ENCODE measurements around the gene CCDC134.

Gene CCDC134

DNA sequence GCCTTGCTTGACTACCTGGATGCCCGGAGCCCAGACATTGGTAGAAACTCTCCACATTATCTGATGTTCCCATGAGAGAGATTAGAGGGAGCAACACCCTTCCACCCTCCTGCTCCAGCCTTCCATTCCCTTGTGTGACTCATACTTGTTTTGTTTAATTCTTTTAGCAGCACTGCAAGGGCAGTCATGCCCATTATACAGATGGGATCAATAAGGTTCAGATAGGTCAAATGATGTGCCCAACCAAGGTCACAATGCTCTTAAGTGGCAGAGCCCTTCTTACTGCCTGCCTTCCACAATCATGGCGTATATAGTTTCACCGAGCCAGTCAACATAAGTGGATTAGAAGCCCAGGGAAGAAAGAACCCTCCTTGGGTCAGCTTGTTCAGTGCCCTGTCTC lies 6.6 kb upstream of the CCDC134 start:
- TF ChIP-seq, protein P1, sequence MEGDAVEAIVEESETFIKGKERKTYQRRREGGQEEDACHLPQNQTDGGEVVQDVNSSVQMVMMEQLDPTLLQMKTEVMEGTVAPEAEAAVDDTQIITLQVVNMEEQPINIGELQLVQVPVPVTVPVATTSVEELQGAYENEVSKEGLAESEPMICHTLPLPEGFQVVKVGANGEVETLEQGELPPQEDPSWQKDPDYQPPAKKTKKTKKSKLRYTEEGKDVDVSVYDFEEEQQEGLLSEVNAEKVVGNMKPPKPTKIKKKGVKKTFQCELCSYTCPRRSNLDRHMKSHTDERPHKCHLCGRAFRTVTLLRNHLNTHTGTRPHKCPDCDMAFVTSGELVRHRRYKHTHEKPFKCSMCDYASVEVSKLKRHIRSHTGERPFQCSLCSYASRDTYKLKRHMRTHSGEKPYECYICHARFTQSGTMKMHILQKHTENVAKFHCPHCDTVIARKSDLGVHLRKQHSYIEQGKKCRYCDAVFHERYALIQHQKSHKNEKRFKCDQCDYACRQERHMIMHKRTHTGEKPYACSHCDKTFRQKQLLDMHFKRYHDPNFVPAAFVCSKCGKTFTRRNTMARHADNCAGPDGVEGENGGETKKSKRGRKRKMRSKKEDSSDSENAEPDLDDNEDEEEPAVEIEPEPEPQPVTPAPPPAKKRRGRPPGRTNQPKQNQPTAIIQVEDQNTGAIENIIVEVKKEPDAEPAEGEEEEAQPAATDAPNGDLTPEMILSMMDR (IDR thresholded peaks at IDR 0.05): no peak

DNA sequence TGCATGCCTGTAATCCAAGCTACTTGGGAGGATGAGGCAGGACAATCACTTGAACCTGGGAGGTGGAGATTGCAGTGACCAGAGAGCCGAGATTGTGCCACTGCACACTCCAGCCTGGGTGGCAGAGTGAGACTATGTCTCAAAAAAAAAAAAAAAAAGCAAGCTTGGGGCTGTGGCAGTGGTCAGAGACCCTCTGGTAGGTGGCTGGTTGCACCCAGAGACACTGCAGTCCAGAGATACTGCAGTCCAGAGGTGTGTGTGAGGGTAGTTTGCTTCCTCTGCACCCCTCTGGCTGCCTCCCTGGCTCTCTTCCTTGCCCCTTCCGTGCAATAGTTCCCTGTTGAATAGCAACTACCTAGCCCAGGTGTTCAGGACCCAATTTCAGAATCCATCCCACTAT lies 1.7 kb upstream of the CCDC134 start:
- TF ChIP-seq, protein P1 (IDR thresholded peaks at IDR 0.05): no peak

DNA sequence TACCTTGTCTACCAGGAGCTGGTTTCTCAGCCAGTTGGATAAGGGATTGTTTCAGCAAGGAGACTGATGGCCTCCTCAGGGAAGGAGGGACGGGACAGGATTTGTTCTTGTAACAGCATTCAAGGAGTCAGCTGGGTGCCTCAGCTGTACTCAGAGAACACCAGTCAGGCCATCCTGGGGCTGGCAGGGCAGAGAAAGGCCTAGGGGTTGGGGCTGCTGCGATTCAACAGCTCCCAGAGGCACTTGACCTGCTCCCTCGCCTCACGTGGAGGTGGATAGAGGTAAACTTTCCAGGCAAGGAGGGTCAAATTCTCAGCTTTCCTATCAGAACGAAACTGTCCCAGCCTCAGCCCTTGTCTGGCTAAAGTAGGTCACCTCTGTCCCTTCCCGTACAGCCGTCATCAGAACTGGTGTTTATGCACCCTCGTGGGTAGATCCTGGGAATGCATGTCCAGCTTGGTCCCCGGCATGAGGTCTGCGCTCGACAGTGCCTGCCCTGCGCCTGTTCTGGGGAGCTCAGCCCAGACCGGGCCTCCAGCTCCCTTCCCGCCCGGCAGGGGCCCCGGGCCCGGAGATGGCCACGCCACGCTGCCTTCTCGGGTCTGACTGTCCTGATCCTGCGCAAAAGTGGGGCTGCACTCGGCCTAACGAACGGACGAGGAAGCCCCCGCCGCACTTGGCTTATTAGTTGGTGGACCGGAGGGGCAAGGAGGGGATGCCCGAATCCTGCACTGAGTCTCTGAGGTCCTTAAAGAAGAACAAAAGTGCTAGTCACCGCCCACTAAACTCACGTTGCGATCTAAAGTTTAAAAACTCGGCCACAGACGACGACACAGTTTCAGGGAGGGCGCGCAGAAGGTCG lies 762 bp upstream of the CCDC134 start:
- TF ChIP-seq, protein P1 (IDR thresholded peaks at IDR 0.05): no peak

DNA sequence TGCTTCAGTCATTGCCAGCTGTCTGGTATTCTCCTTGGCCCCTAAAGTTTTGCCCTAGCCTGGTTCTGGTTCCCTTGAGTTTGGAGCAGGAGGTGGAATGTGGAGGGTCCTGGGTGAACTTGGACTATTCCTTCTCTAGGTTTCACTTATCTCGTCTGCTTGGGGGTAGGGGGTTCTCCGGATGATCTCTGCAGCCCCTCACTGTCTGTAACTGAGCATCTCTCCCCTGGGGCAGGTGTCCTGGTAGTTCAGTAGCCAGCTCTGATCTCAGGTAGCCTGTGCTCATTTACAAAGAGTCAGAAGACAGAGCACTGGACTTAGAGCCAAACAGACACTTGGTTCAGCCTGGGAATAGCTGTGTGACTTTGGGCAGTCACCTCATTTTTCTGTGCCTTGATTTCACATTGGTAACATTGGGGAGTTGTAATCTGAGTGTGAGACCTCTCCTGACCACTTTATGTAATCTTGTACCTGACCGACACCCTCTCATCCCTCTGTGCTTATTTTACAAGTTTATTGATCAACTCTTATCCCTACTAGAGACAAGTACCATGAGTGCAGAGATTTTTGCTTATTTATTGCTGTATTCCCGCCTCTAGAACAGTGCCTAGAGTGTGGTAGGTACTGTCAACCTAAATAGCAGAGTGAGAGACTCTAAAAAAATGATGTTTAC lies 804 bp downstream of the CCDC134 start:
- TF ChIP-seq, protein P1 (IDR thresholded peaks at IDR 0.05): no peak

DNA sequence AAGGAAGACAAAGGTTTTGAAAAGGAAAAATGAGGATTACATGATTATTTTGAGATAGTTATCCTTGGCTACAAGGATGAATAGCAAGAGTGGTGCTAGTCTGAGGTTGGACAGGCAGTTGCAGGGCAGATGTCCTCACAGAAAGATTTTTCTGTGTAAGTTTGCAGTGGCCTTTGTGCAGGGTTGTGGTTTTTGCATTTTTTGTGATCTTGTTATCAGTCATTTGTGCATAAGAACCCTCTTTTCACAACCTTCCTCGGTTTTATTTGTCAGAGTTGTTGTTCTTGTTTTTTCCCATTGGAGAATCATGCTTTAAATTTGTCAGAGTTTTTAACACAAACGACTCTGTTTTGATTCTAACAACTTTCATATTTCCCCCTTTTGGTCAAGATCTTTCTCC lies 1.4 kb downstream of the CCDC134 start:
- TF ChIP-seq, protein P1 (IDR thresholded peaks at IDR 0.05): no peak

DNA sequence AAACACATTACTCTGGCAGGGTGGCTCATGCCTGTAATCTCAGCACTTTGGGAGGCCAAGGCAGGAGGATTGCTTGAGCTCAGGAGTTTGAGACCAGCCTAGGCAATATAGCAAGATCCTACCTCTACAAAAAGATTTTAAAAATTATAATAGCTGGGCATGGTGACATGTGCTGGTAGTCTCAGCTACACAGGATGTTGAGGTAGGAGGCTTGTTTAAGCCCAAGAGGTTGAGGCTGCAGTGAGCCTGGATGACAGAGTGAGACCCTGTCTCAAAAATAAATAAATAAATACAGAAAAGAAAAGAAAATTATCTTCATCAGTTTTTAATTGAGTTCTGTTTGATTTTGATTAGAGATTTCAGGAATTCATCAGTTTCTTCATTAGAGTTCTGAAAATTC lies 5.2 kb downstream of the CCDC134 start:
- TF ChIP-seq, protein P1 (IDR thresholded peaks at IDR 0.05): no peak

DNA sequence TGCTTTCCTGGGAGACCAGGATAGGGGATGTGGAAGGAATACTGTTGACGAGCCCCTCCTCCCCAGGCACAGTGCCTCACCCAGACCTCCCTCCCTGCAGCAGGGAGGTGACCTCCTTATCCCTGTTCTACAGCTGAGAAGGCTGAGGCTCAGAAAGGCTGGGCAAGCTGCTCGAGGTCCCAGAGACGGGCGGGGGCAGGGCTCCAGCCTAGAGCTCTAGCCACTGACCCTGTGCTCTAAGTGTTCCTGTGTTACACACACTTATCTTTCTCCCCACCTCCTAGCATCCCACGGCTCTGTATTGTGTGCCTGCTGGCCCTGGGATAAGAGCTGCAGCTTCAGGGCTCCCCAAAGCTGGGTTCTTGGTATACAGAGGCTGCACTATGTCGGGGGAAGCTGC lies 7.9 kb downstream of the CCDC134 start:
- TF ChIP-seq, protein P1 (IDR thresholded peaks at IDR 0.05): no peak
